Activated naive CD4-positive, alpha-beta T cell (primary cell): ENCODE data around the gene PARP11.

ENCODE experiments used
- DNase-seq, 4 experiments: peaks; one replicate each; lab custom pipeline; 2025; lab: John Stamatoyannopoulos, UW

PARP11 gene

DNA sequence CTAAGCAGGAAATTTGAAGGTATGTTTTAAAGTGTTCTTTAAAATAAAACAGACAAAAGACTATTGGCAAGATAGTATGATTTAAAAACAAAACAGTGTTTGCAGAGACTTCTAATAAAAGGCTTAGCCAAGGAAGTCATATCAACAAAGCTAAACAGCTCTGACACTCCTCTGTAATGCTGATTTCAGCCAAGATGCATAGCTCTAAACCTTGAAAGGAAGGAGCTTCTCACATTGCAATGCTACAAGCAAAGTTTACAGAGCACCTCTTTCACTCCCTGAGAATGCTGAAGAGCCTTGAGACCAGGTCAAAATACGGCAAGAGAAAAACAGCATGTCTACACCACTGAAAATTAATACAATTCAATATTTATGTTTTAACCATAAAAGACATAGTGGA is 51.8 kb downstream of the PARP11 start:
- no peak for DNase-seq

DNA sequence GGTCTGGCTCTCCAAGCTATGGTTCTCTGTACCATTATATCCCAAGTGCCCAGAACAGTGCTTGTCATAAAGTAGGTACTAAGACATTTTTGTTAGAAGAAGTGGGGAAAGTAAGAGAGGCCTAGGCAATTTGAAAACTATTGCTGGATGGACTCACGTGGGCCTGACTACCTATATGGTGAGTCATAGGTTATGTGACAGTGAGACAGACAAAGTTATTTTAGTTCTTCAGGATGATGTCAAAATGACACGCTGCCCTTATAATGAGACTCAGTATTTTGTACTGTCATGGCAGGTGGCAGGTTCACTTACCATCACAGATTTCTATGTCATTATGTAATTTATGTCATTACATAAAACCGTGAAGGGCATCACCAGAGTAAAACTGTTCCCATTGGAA is 53.1 kb downstream of the PARP11 start:
- DNase-seq: no peak

DNA sequence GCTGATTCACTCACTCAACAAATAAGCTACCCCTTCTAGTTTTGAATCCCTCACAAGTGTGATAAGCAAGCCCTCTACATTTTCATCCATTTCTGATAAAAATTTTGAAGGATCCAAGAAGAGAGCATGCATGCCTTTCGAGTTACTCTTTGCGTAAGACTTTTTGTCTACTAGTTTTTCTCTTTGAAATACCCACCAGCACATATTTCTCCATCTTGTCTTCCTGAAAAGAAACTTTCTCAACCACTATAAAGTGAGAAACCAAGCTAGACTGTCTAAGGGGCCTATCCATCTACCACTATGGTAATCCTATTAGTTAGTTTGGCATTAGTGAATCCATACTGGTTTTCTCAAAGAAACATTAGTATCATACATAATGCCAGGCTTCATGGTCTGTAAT is 56.9 kb downstream of the PARP11 start:
- DNase-seq: no peak

DNA sequence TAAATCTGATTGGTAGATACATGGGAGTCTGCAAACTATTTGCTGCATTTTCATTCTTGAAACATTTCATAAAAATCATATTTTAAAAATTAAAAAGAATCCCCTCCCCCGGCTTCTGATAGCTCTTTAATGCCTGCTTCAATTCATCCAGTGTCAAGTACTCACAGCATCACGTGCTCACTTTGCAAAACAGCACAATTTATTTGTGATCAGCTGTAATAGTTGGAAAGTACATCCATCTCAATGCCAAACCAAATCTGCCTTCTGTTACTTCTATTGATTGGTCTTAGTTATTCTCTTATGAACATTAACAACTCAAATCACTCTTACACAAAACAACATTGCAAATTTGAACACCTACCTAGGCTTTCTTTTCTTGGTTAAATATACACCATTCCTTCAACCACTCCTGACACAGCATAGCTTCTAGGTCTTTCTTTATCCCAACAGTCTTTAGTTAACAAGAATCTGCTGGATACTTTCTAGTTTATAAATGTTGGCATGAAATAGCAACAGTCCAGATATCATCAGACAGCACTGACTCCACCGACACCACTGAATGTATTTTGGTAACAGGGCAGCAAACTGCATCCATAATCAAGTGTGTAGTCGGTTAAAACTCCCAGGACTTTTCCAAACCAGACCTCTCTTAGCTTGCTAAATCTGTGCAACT is 58.0 kb downstream of the PARP11 start:
- no peak for DNase-seq

DNA sequence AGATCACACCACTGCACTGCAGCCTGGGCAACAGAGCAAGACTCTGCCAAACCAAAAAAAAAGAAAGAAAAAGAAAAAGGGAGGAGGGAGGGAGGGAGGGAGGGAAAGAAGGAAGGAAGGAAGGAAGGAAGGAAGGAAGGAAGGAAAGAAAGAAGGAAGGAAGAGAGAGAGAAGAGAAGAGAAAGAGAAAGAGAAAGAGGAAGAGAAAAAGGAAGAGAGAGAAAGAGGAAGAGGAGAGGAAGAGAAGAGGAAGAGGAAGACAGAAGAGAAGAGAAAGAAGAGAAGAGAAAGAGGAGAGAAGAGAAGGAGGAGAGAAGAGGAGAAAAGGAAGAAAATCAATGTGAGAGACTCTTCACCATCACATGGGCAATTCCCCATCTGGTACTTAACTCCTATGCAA is 62.7 kb downstream of the PARP11 start:
- no peak for DNase-seq

DNA sequence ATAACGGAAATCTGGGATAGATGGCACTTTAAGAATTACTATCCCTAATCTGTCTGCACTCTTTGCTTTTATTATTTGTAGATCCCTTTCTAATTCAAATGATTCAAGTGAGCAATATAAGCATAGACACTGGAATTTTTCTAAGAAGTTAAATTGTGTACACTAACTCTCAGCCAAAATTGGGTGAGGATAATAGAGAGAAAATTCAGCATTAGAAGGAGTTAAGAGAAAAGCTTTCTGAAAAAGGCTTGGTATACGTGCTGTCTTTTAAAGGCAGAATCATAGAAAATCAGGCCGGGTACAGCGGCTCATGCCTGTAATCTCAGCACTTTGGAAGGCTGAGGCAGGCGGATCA is 63.2 kb downstream of the PARP11 start:
- DNase-seq: no peak

DNA sequence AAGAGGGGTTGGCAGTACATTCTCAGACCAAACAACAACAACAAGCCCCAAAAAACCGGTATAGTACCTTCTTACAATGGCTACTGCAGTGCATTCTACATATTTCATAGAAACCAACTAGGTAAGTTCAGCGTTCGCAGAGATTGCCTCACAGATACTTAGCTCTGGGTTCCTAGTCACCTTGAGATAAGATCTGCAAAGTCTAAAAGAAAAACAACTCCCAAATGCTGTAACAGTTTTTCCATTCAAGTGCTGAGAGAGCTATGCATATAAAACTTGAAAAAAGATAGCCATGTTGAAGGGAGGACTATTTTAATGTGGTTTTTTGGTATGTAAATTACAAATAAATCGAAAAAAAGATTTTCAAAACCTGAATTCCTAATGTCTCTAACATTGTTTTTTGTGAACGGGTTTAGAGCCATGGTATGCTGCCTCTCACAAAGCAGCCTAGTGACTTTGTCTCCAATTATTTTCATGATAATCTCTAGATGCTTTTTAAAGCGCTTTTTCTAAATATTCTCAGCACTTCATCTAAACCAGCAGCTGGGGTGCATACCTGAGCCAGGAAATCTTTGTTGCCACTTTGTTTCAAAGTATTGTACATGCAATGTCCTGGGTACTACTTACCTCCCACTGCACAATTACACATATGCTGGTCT is 63.7 kb downstream of the PARP11 start:
- DNase-seq: no peak

DNA sequence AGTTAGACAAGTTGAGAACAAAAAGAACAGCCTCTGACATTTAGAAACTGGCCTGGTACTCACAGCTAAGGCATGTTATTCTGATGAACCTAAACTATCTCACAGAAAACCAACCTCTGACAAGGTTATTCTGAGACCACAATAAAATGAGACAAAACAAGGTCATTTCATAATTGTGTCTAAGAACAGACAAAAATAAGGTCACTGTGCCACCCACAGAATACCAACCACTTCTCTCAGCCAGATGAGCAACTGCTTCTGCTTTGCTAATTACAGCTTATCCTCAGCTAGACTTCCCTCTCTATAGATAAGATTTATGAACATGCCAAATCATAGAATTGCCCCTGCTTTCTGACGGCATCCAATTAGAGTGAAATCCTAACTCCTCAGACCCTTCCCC is 68.1 kb downstream of the PARP11 start:
- DNase-seq: no peak

DNA sequence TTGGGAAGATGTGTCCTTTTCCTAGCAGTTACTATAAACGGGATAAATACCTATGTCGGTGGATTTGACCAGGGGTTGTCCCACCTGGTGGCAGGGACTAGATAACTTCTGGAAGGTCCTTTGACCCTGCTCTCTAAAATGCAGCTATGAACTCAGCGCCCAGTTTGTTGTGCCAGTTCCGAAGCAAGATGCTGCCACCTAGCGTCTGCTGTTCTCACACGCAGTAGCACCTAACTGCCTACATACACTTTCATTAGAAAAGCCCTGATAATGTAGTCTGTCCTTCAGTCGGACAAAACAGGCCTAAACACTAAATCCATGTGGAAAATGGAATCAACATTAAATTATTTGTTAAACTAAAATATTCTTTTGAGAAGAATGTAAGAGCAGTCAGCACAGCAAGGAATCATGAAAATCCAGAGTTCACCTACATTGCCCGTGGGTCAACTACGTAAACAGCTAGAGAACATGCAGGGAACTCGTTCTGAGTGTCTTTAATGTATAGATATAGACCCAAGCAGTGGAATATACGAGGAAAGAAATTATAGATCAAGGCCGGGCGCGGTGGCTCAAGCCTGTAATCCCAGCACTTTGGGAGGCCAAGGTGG is 69.2 kb downstream of the PARP11 start:
- peak; percentile 2 to 52 (median 32) for DNase-seq

DNA sequence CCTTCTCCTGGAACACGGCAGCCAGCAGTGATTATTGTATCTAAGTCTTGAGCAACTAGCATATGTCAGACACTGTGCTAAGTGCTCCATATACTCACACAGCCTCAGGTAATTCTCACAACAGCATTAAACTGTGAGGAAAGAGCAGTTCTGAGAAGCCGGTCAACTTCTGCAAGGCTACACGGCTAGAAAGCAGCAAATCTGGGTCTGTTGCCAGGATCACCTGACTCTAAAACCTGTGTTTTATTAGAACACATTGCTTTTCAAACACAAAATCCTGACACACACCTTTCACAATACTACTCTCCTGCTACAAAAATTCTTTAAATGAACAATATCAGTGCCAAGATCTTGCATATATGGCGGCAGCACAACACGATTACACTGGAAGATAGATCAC is 70.5 kb downstream of the PARP11 start:
- no peak for DNase-seq

DNA sequence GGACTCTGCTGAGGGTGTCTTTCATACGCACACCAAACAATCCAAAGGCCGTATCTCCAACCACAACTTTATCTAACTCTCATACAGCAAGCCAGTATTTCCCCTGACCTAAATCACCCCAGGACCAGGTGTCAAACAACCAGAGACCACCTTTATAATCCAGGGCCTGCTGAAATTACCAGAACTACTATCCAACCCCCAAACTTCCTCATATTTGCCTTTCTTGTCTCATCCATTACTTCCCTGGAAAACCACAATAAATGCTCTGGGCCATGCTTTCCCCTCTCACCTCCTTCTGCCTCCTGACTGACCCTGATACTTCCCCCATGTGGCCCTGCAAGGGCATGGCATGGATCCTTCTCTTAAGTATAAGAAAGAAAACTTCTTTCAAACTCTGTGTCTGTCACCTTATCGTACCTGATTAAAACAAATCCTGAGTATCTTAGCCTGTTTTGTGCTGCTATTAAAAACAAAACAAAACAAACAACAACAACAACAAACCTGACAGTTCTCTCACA is 75.6 kb downstream of the PARP11 start:
- no peak for DNase-seq

DNA sequence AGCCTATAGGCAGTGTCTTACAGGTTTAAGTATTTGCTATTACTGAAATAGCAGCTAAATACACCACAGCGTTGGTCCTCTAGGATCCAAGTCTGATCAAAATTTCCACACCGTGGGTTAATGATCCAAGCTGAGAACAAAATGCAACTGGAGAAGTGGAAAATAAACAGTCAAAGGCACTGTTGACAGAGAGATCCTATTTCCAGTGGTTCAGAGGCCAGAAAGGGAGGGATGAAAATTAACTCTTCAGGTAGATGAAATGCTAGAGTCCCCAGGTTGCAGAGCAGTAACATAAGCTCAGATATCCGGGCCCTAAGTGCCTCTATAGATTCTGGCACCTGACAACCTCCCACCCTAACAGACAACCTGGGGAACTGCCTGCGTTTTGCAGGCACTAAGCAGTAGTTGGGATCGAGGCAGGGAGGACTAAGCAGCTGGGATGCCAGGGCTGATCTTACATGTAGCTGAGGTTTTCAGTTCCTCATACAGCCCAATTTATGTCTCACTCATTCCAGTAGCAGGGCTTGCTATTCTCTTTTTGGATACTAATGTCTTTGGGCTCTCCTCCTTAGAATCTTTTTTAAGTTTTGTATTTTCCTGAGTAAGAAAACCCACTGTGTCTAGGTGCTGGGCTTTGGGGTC is 77.6 kb downstream of the PARP11 start:
- DNase-seq: no peak

DNA sequence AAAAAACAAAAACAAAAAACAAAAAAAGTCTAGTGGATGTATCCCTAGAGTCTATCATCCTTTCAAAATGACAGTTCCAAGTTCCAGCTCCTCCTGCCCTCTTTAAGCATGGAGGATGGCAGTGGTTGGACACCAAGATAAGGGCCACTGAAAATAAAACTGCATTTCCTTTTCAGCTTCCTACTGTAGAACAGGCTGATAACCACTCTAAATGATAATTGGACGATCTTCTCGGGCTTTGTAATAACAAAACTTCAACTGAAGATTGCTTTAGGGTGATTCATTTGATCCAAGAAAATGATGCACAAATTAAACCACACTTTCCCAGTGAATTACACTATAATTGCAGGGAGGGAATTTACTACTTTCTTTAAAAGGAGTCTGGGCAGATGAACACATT is 78.1 kb downstream of the PARP11 start:
- DNase-seq: no peak

DNA sequence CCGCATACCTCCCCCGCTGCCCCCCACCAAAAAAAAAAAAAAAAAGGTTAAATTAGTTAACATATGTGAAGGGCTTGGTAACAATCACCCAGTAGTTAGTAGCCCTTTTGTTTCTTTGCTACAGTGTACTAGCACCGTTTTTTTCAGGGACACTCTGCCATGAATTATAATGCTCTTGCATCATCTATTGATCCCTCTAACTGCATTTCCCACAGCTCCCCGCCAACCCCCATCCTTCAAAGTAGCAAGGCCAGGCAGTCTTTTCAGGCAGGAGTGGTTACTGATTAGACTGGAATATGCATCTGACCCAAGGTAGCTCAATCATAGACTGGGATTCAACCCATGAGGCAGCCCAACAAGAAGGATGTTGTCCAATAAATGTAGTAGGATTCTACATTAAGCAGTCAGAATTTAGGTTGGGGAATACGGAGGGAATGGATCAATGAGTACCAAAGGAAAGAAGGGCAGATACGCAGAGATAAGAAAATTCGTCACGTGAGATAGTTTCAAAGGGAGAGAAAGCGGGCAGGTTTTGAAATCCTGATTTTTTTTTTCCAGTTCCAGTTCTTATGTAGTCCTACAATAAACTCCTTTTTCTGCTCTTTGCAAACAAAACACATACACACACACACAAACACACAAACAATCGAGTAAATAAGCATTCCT is 80.4 kb downstream of the PARP11 start:
- DNase-seq: no peak

DNA sequence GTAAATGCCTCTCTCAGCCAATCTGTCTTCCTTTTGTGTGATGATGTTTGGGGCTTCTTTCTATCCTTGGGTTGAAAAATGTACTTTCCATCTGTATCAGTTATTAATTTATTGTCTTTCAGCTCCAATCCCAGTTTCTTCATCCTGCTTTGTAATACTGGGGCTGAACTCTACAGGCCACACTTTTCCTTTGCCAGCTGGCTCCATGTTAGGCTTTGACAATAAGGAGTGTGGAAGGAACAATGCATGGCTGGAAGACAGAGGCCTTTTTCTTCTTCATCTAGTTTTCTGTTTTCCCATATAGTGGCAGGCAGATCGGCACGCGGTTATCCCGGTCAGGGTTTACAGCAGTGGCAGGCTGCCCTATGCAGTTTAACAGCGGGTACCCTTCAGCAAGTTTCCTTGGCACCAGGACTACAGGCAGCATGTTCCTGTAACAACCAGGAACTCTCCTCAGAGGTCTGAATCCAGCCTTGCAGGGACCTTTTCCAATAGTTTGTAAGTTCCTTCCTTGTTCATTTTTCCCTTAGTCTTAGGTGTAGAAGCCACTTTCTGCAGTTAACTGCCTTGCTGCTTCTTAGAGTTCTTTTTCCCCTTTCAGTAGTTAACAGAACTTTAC is 81.8 kb downstream of the PARP11 start:
- no peak for DNase-seq

DNA sequence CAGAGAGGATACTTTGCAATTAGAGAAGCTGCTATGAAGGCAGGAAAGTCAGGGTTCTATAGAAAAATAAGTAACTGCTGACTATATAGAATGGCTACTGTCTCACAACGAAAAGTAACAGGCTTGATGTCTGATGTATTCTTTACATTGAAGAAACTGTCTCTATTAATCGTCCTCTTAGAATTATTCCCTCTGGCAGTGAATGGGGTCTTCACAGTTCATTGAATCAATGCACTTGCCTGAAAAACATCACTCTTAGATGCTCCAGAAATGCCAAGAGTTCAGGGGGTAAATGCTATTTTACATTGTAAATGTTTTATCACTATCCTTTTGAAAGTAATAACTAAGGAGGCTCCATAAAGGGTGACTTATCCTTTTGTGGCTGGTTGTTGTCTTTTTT is 82.6 kb downstream of the PARP11 start:
- DNase-seq: no peak

DNA sequence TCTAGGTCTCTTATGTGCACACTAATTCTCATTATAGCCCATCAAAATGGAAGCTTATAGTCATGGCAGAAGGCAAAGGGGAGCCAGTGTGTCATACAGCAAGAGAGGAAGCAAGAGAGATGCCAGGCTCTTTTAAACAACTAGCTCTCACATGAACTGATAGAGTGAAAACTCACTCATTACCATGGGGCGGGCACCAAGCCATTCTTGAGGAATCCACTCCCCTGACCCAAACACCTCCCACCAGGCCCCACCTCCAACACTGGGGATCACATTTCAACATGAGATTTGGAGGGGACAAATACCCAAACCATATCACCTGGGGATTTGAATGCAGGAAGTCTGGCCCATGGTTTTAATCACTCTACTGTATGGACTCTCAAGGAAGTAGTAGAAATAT is 83.4 kb downstream of the PARP11 start:
- DNase-seq: no peak

DNA sequence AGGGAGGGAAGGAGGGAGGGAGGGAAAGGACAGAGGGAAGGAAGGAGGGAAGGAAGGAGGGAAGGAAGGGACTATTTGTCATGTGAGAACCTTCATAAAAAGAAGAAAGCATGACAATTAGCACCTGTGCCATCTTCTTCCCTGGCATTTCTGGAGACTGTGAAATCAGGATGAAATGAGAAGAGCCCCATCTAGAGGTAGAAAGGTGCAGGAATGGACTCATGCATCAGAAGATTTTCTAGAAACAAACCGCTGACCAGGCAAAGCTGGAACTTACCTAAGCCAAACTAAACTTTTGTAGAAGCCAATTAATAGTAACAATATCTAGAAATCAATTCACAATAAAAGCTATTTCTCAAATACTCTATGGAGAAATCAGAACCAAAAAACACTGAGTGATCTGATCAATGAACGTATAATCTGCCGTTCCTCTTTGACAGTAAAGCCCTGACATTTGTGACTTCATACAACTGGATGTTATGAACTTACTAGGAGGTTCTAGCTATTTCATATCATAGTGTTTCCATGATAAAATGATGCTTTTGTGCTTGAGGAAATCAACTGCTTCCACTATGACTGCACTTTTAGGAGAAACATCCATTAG is 95.9 kb downstream of the PARP11 start:
- DNase-seq: no peak

DNA sequence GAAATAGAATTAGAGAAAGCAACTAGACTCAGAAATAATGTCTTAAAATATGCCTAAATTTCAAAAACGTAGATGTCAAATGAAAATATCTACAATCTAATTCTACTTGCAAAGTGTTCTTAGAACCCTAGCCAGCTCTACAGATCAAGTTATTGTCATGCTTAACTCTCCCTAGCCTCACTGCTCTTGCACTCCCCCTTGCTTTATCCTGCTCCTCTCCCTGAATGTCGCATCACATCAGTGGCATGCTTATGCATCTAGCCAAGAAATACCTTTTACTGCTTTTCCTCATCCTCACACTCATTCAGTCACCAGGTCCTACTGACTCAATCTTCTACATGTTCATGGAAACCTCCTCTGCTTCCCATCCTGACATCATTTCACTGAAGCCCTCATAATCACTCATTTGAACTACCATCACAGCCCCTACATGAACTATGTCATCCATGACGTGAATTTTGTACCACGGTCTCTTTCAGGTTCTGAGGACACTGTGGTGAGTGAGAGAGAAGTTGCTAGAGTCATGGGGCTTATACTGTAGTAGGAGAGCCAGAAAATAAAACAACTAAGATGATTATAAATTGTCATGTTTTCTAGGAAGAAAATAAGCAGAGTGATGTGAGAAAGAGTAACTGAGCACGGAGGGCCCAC is 97.7 kb downstream of the PARP11 start:
- DNase-seq: no peak

DNA sequence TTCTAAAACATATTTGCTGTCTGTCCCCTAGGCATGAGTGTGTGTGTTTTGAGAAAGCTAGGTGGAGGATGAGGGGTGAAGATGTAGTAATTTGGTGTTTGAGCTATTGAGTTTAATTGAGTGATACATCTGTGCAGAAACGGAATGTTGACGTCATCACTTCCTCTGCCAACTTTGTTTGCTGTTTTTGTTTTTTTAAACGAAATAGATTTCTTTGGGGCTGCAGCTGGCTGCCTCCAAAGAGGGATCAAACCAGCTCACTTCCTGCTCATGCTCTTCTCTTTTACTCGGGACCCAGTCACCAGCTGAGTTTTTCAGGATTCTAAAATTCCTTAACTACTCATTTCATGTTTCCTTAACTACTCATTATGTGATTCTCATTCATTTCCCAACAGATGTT is 100.8 kb downstream of the PARP11 start:
- no peak for DNase-seq

DNA sequence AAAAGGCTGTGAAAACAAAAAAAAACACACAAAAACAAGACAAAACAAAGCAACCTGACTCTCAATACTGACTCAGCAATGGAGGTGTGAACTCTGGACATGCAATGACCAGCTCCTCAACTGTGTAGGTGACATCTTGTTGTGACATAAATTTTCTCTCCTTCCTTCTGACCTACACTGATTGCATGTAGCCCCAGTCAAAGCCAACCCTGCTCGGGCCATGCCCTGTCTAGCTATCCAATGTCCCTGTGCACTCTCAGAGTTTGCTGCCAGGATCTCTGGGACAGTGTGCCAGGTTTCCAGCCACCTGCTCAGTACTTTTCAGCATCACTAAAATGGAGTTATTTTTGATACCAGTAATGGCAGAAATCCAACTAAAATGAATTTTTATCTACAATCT is 101.3 kb downstream of the PARP11 start:
- no peak for DNase-seq
